HEK293 (cell line): ENCODE results near the gene CIAO2B.

Source experiments
- CTCF ChIA-PET: fragments of 350-600 bp; formaldehyde crosslinking; extraction: SDS; loops from one replicate; lab custom pipeline; 2021; ENCODE audit warnings: antibody characterized with exemption; lab: Yijun Ruan, JAX
- POLR2A ChIA-PET: fragments of 300-600 bp; formaldehyde crosslinking; extraction: SDS; loops from one replicate; lab custom pipeline; 2020; ENCODE audit warnings: antibody characterized with exemption, inconsistent platforms; lab: Yijun Ruan, JAX
- H3K27ac ChIP-seq: fragments of 200-500 bp; sonication (Bioruptor generic); 2 replicates; pipeline ENCODE4 v1.5.1; 2014; ENCODE audit warnings: low read depth, low read length, control low read depth, inconsistent platforms; ENCODE audit errors: extremely low read depth
- H3K36me3 ChIP-seq, 2 experiments: fragments of 200-500 bp in 1 of 2; sonication (Bioruptor generic) in 1 of 2; 1 replicate in 1 of 2; 2 replicates in 1 of 2; pipeline ENCODE4 v1.5.1; 2014 to 2017; ENCODE audit warnings: inconsistent platforms in 2 of 2, low read length in 2 of 2; ENCODE audit not compliant: control insufficient read depth in 2 of 2, insufficient read depth in 1 of 2
- H3K4me1 ChIP-seq: fragments of 200-500 bp; sonication (Bioruptor generic); 2 replicates; pipeline ENCODE4 v1.5.1; 2014; ENCODE audit warnings: mild to moderate bottlenecking, low read length, inconsistent platforms; ENCODE audit not compliant: control insufficient read depth, insufficient read depth
- H3K4me3 ChIP-seq: 2 replicates; pipeline ENCODE4 v1.5.1; 2011; ENCODE audit warnings: low read depth, mild to moderate bottlenecking, control low read depth, low read length, moderate library complexity
- H3K9me3 ChIP-seq: fragments of 200-500 bp; sonication (Bioruptor generic); 2 replicates; pipeline ENCODE4 v1.5.1; 2014; ENCODE audit warnings: low read depth, low read length, inconsistent platforms; ENCODE audit not compliant: control insufficient read depth, insufficient read depth
- IKZF3 ChIP-seq: fragments of 450-650 bp; IDR thresholded peaks from 2 replicates; pipeline ENCODE4 v1.5.0; 2018; ENCODE audit warnings: missing biosample characterization, mild to moderate bottlenecking, missing genetic modification characterization, moderate library complexity
- REPIN1 ChIP-seq: fragments of 450-650 bp; formaldehyde crosslinking; IDR thresholded peaks from 2 replicates; pipeline ENCODE4 v1.5.1; 2017; ENCODE audit warnings: missing biosample characterization, missing genetic modification characterization, low read depth
- TCF7L2 ChIP-seq: IDR thresholded peaks from 2 replicates; pipeline ENCODE4 v1.6.1; 2011; ENCODE audit warnings: low read depth, mild to moderate bottlenecking, inconsistent platforms, low read length, moderate library complexity, borderline replicate concordance
- ZNF133 ChIP-seq: fragments of 450-650 bp; formaldehyde crosslinking; IDR thresholded peaks from 2 replicates; pipeline ENCODE4 v1.5.1; 2016; ENCODE audit warnings: missing biosample characterization, missing genetic modification characterization
- ZNF140 ChIP-seq: fragments of 450-650 bp; formaldehyde crosslinking; IDR thresholded peaks from 2 replicates; pipeline ENCODE4 v1.5.1; 2016; ENCODE audit warnings: missing biosample characterization, missing genetic modification characterization
- ZNF202 ChIP-seq: fragments of 450-650 bp; formaldehyde crosslinking; IDR thresholded peaks from 2 replicates; pipeline ENCODE4 v1.5.1; 2016; ENCODE audit warnings: missing biosample characterization, missing genetic modification characterization, borderline replicate concordance
- ZNF280C ChIP-seq: fragments of 450-650 bp; formaldehyde crosslinking; IDR thresholded peaks from 2 replicates; pipeline ENCODE4 v1.5.1; 2016; ENCODE audit warnings: missing biosample characterization, missing genetic modification characterization
- ZNF292 ChIP-seq: fragments of 450-650 bp; formaldehyde crosslinking; IDR thresholded peaks from 2 replicates; pipeline ENCODE4 v1.5.1; 2016; ENCODE audit warnings: low read depth, missing biosample characterization, missing genetic modification characterization, borderline replicate concordance
- ZNF473 ChIP-seq: fragments of 450-650 bp; formaldehyde crosslinking; IDR thresholded peaks from 2 replicates; pipeline ENCODE4 v1.5.1; 2017; ENCODE audit warnings: missing biosample characterization, missing genetic modification characterization
- ZNF513 ChIP-seq: fragments of 450-650 bp; IDR thresholded peaks from 2 replicates; pipeline ENCODE4 v1.5.1; 2018; ENCODE audit warnings: missing biosample characterization, missing genetic modification characterization
- ZNF645 ChIP-seq: fragments of 450-650 bp; formaldehyde crosslinking; IDR thresholded peaks from 2 replicates; pipeline ENCODE4; 2016; ENCODE audit warnings: missing biosample characterization, missing genetic modification characterization
- ZNF654 ChIP-seq: fragments of 450-650 bp; formaldehyde crosslinking; IDR thresholded peaks from 2 replicates; pipeline ENCODE4 v1.5.1; 2016; ENCODE audit warnings: low read depth, missing biosample characterization, missing genetic modification characterization
- ZNF660 ChIP-seq: fragments of 450-650 bp; IDR thresholded peaks from 2 replicates; pipeline ENCODE4 v1.5.1; 2018; ENCODE audit warnings: missing biosample characterization, mild to moderate bottlenecking, missing genetic modification characterization
- ZXDB ChIP-seq: fragments of 450-650 bp; formaldehyde crosslinking; IDR thresholded peaks from 2 replicates; pipeline ENCODE4 v1.5.1; 2016; ENCODE audit warnings: missing biosample characterization, missing genetic modification characterization
- TF ChIP-seq, protein P1 (sequence below): fragments of 450-650 bp; formaldehyde crosslinking; IDR thresholded peaks from 2 replicates; pipeline ENCODE4 v1.5.1; 2016; ENCODE audit warnings: missing biosample characterization, missing genetic modification characterization
- TF ChIP-seq, protein P2 (sequence below): fragments of 450-650 bp; formaldehyde crosslinking; IDR thresholded peaks from 2 replicates; pipeline ENCODE4 v1.5.1; 2016; ENCODE audit warnings: missing biosample characterization, missing genetic modification characterization
- TF ChIP-seq, protein P3 (sequence below): fragments of 450-650 bp; formaldehyde crosslinking; IDR thresholded peaks from 2 replicates; pipeline ENCODE4 v1.5.1; 2017; ENCODE audit warnings: missing biosample characterization, mild to moderate bottlenecking, missing genetic modification characterization, moderate library complexity
- TF ChIP-seq, protein P4 (sequence below): fragments of 450-650 bp; formaldehyde crosslinking; optimal IDR thresholded peaks from 2 replicates; pipeline ENCODE3; 2016; ENCODE audit warnings: missing biosample characterization, mild to moderate bottlenecking, missing genetic modification characterization
- TF ChIP-seq, protein P5 (sequence below): fragments of 450-650 bp; formaldehyde crosslinking; IDR thresholded peaks from 2 replicates; pipeline ENCODE4 v1.5.1; 2016; ENCODE audit warnings: missing biosample characterization, missing genetic modification characterization, low read depth

Gene CIAO2B

DNA sequence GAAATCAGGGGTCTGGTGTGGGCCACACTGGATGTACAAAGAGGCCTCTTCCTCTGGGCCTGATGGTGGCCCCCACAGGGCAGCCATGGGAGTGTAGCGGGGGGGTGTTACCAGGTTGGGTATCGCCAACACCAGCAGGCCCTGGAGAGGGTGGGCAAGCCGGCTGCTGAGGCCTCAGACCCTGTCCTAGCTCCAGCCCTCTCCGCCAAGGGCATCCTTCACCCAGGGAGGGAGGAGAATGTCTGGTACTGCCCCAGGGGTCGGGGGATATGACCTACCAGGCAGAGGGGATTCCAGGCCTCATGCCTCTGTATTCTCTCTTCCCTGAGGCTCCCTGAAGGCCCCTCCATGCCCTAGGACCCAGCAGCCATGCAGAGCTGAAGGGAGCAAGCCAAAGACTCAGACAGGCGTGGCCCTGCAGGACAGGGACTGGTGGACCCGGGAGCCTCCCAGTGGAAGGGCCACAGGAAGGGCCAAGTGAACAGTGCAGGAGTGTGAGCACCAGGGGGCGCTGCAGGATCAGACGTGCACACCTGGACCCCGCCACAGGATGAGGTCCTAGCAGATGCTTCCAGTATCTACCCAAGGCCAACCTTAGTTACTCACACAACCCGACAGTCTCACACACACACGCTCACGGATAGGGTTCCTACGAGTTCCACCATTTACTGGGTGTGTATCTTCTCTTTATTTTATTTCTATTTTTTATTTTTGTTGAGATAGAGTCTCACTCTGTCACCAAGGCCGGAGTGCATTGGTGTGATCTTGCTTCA lies 43.3 kb upstream of the CIAO2B start (continued):
- TF ChIP-seq, protein P1, sequence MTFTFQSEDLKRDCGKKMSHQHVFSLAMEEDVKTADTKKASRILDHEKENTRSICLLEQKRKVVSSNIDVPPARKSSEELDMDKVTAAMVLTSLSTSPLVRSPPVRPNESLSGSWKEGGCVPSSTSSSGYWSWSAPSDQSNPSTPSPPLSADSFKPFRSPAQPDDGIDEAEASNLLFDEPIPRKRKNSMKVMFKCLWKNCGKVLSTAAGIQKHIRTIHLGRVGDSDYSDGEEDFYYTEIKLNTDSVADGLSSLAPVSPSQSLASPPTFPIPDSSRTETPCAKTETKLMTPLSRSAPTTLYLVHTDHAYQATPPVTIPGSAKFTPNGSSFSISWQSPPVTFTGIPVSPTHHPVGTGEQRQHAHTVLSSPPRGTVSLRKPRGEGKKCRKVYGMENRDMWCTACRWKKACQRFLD (tag by site-specific recombination), result no peak
- TF ChIP-seq, protein P2, sequence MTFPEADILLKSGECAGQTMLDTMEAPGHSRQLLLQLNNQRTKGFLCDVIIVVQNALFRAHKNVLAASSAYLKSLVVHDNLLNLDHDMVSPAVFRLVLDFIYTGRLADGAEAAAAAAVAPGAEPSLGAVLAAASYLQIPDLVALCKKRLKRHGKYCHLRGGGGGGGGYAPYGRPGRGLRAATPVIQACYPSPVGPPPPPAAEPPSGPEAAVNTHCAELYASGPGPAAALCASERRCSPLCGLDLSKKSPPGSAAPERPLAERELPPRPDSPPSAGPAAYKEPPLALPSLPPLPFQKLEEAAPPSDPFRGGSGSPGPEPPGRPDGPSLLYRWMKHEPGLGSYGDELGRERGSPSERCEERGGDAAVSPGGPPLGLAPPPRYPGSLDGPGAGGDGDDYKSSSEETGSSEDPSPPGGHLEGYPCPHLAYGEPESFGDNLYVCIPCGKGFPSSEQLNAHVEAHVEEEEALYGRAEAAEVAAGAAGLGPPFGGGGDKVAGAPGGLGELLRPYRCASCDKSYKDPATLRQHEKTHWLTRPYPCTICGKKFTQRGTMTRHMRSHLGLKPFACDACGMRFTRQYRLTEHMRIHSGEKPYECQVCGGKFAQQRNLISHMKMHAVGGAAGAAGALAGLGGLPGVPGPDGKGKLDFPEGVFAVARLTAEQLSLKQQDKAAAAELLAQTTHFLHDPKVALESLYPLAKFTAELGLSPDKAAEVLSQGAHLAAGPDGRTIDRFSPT (tag by site-specific recombination), result no peak
- TF ChIP-seq ZXDB (tag by site-specific recombination), result no peak
- no peak for TF ChIP-seq ZNF645 (tag by site-specific recombination)
- TF ChIP-seq ZNF660 (tag by site-specific recombination), result peak; percentile 67
- no peak for TF ChIP-seq ZNF513 (tag by site-specific recombination)
- peak; percentile 88 for TF ChIP-seq ZNF654
- TF ChIP-seq, protein P3, sequence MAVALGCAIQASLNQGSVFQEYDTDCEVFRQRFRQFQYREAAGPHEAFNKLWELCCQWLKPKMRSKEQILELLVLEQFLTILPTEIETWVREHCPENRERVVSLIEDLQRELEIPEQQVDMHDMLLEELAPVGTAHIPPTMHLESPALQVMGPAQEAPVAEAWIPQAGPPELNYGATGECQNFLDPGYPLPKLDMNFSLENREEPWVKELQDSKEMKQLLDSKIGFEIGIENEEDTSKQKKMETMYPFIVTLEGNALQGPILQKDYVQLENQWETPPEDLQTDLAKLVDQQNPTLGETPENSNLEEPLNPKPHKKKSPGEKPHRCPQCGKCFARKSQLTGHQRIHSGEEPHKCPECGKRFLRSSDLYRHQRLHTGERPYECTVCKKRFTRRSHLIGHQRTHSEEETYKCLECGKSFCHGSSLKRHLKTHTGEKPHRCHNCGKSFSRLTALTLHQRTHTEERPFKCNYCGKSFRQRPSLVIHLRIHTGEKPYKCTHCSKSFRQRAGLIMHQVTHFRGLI, result 0 out of 2 replicates have a peak, but pooled peaks have one; percentile 23
- no peak for TF ChIP-seq TCF7L2
- TF ChIP-seq, all 188 proteins: peak for 21

DNA sequence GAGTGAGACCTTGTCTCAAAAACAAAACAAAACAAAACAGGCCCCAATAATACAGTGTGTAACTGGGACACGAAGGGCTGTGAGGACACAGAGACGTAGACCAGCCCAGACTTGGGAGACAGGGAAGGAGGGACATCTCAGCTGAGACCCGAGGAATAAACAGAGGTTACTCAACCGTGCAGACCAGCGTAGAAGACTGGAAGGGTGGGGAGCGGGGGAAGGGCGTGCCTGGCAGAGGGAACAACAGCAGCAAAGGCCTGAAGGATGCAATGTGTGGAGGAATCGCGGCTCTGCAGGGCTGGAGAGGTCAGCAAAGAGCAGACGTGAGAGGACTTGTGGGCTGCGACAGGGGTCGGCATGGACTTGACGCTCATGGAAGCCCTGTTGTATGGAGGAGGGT lies 42.5 kb upstream of the CIAO2B start:
- ChIA-PET POLR2A (no interaction called here), CTCF (interaction anchor here (0.6 to 2.4 kb wide), 16 partner anchors 16 to 489 kb away, joined by 3 to 21 read pairs (median 6); partner anchors contain the start of gene CES3)
- Histone ChIP-seq H3K36me3 (peaks cover 0 to 13% of the 10 kb centered on the region in 2 experiments; a peak in 2 of 3 replicates), H3K4me1 (no peaks in the 10 kb centered on the region), H3K9me3 (no peaks in the 10 kb centered on the region), H3K27ac (no peak overlapping the region), H3K4me3 (no peak overlapping the region)
- TF ChIP-seq ZNF133 (tag by site-specific recombination) (no peak), ZNF513 (tag by site-specific recombination) (no peak), REPIN1 (tag by site-specific recombination) (no peak), ZNF292 (tag by site-specific recombination) (no peak), ZNF140 (tag by site-specific recombination) (no peak), ZNF280C (no peak), ZNF202 (tag by site-specific recombination) (no peak), IKZF3 (tag by site-specific recombination) (no peak), ZNF473 (tag by site-specific recombination) (no peak)
- TF ChIP-seq, protein P4, sequence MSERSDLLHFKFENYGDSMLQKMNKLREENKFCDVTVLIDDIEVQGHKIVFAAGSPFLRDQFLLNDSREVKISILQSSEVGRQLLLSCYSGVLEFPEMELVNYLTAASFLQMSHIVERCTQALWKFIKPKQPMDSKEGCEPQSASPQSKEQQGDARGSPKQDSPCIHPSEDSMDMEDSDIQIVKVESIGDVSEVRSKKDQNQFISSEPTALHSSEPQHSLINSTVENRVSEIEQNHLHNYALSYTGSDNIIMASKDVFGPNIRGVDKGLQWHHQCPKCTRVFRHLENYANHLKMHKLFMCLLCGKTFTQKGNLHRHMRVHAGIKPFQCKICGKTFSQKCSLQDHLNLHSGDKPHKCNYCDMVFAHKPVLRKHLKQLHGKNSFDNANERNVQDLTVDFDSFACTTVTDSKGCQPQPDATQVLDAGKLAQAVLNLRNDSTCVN (tag by site-specific recombination), result no peak
- TF ChIP-seq, protein P5, sequence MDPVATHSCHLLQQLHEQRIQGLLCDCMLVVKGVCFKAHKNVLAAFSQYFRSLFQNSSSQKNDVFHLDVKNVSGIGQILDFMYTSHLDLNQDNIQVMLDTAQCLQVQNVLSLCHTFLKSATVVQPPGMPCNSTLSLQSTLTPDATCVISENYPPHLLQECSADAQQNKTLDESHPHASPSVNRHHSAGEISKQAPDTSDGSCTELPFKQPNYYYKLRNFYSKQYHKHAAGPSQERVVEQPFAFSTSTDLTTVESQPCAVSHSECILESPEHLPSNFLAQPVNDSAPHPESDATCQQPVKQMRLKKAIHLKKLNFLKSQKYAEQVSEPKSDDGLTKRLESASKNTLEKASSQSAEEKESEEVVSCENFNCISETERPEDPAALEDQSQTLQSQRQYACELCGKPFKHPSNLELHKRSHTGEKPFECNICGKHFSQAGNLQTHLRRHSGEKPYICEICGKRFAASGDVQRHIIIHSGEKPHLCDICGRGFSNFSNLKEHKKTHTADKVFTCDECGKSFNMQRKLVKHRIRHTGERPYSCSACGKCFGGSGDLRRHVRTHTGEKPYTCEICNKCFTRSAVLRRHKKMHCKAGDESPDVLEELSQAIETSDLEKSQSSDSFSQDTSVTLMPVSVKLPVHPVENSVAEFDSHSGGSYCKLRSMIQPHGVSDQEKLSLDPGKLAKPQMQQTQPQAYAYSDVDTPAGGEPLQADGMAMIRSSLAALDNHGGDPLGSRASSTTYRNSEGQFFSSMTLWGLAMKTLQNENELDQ (tag by site-specific recombination), result no peak
